Endothelial cell (in vitro differentiated cells): ENCODE results near the gene PLVAP. TPM values are rescaled to one million over a fixed set of nuclear protein-coding genes. Genes with fewer than 3 reads are reported as not detected.

Experiments used
- DNase-seq: peaks from one replicate; pipeline ENCODE4 v3.0.0; 2021; ENCODE audit warnings: low spot score
- H3K27ac Mint-ChIP-seq: one replicate; pipeline ENCODE4 v1.8.0; 2021; ENCODE audit warnings: mixed read lengths, inconsistent platforms; ENCODE audit not compliant: unreplicated experiment
- H3K27me3 Mint-ChIP-seq: one replicate; pipeline ENCODE4 v1.8.0; 2021; ENCODE audit warnings: mild to moderate bottlenecking, moderate library complexity, mixed read lengths, inconsistent platforms; ENCODE audit not compliant: unreplicated experiment
- H3K36me3 Mint-ChIP-seq: one replicate; pipeline ENCODE4 v1.8.0; 2021; ENCODE audit warnings: mild to moderate bottlenecking, low read depth, mixed read lengths, inconsistent platforms; ENCODE audit not compliant: unreplicated experiment
- H3K4me1 Mint-ChIP-seq: one replicate; pipeline ENCODE4 v1.8.0; 2021; ENCODE audit warnings: mild to moderate bottlenecking, mixed read lengths, inconsistent platforms; ENCODE audit not compliant: unreplicated experiment
- H3K4me3 Mint-ChIP-seq: one replicate; pipeline ENCODE4 v1.8.0; 2021; ENCODE audit warnings: mild to moderate bottlenecking, mixed read lengths, inconsistent platforms; ENCODE audit not compliant: unreplicated experiment
- H3K9me3 Mint-ChIP-seq: one replicate; pipeline ENCODE4 v1.8.0; 2021; ENCODE audit warnings: mixed read lengths, inconsistent platforms; ENCODE audit not compliant: unreplicated experiment
- CTCF ChIP-seq: fragments of 200-600 bp; sonication (generic); IDR thresholded peaks from one replicate; pipeline ENCODE4 v1.5.0; 2021; ENCODE audit warnings: antibody characterized with exemption; ENCODE audit not compliant: unreplicated experiment
- long read RNA-seq: library from polyadenylated mRNA; unstranded; transcript quantifications from one replicate; pipeline ENCODE4 v2.0.0, GENCODE V29; 2020; ENCODE audit not compliant: unreplicated experiment
- total RNA-seq: library from RNA; stranded (reverse); fragmentation: NEBNext Ultra II Directional; extraction: Animal tissue kit (Norgen Biotek cat#: 25700); gene quantifications from one replicate; pipeline ENCODE4 v1.2.1, GENCODE V29; 2021; ENCODE audit not compliant: unreplicated experiment

The PLVAP gene
- total RNA-seq, result 1,569 TPM
- long read RNA-seq, transcript PLVAP-201 (6 exons, 2,305 nt), result major isoform, 939 of 1,028 reads
- long read RNA-seq, partial matches to known transcripts, result 72 of 1,028 reads
- long read RNA-seq, other reads (novel, unspliced or antisense), result 17 of 1,028 reads

GRCh38 chr19:17376935-17377600, at the start of gene PLVAP:
PLVAP (minus strand) TSS chr19:17377342; CDS start chr19:17377288, 54 bp downstream.
- Mint-ChIP-seq H3K27me3 (peaks cover 12% of the 10 kb centered on the region), H3K36me3 (peaks cover 12% of the 10 kb centered on the region), H3K4me1 (peaks cover 41% of the 10 kb centered on the region), H3K4me3 (peak within 1 kb of the TSS; percentile 95), H3K9me3 (no peaks in the 10 kb centered on the region), H3K27ac (peak within 1 kb of the TSS; percentile 100)
- DNase-seq, result peak; percentile 56
- TF ChIP-seq CTCF, result no peak

- TF ChIP-seq CTCF, result no peak
- Mint-ChIP-seq H3K4me3 (no peak overlapping the region), H3K4me1 (peaks cover 4% of the 10 kb centered on the region), H3K9me3 (peaks cover 3% of the 10 kb centered on the region), H3K27me3 (peaks cover 9% of the 10 kb centered on the region), H3K27ac (no peak overlapping the region), H3K36me3 (peaks cover 11% of the 10 kb centered on the region)
- peak; percentile 80 for DNase-seq
Measured at GRCh38 chr19:17424743-17425365, 47.7 kb upstream of the PLVAP start.

- Mint-ChIP-seq H3K36me3 (peaks cover 8% of the 10 kb centered on the region), H3K9me3 (peaks cover 3% of the 10 kb centered on the region), H3K27me3 (peaks cover 9% of the 10 kb centered on the region), H3K4me3 (no peak overlapping the region), H3K4me1 (peaks cover 12% of the 10 kb centered on the region), H3K27ac (no peak overlapping the region)
- no peak for DNase-seq
- TF ChIP-seq CTCF, result no peak
Measured at GRCh38 chr19:17423429-17424208, 46.5 kb upstream of the PLVAP start.

- Mint-ChIP-seq H3K4me1 (peaks cover 13% of the 10 kb centered on the region), H3K36me3 (peaks cover 8% of the 10 kb centered on the region), H3K27me3 (peaks cover 10% of the 10 kb centered on the region), H3K9me3 (peaks cover 3% of the 10 kb centered on the region), H3K27ac (no peak overlapping the region), H3K4me3 (no peak overlapping the region)
- DNase-seq, result no peak
- no peak for TF ChIP-seq CTCF
Measured at GRCh38 chr19:17421942-17422341, 44.8 kb upstream of the PLVAP start.
